ENCODE measurements around the gene MDN1. TPM values are rescaled to one million over a fixed set of nuclear protein-coding genes. Genes with fewer than 3 reads are reported as not detected.

The MDN1 gene
- polyA plus RNA-seq, 1 of the 3 experiments (the other 2 are of a cell fraction), result 8.5 TPM

DNA sequence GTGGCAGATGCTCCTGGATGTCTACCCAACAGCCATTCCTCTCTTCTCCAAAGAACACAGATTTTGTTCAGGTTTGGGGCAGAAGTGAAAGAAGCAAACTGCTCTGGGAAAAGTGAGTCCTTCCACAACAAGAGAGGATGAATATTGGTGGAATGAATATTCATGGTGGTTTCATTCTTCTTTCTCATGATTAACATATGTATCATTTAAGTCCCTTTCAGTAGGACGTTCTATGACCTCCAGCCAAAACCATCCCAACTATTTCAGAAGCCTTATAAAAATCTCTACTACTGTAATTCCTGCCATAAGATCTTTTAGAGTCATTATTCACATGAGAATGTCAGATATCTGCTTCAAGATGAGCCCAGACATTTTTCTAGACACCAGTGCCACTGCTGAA is 44.4 kb downstream of the MDN1 start:
- no peak overlapping the region for H2AFZ ChIP-seq (ENCODE audit: low read depth)
- 95% methylated on average over 1 of the region's 1 CpG for WGBS (ENCODE audit: low lambda C conversion rate)
- no peak overlapping the region for H3K9ac ChIP-seq
- ChIA-PET POLR2A (no interaction called here), CTCF (no interaction called here)
- no peaks in the 10 kb centered on the region for H3F3A ChIP-seq (replicated peaks; ENCODE audit: insufficient read depth)
- TF ChIP-seq, protein P1, sequence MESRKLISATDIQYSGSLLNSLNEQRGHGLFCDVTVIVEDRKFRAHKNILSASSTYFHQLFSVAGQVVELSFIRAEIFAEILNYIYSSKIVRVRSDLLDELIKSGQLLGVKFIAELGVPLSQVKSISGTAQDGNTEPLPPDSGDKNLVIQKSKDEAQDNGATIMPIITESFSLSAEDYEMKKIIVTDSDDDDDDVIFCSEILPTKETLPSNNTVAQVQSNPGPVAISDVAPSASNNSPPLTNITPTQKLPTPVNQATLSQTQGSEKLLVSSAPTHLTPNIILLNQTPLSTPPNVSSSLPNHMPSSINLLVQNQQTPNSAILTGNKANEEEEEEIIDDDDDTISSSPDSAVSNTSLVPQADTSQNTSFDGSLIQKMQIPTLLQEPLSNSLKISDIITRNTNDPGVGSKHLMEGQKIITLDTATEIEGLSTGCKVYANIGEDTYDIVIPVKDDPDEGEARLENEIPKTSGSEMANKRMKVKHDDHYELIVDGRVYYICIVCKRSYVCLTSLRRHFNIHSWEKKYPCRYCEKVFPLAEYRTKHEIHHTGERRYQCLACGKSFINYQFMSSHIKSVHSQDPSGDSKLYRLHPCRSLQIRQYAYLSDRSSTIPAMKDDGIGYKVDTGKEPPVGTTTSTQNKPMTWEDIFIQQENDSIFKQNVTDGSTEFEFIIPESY (IDR thresholded peaks at IDR 0.05; ENCODE audit: borderline replicate concordance, low read depth), result no peak
- TF ChIP-seq RFX5 (IDR thresholded peaks at IDR 0.05; ENCODE audit: low read length) (no peak), RCOR1 (IDR thresholded peaks at IDR 0.05; ENCODE audit: low read length) (no peak)
- TF ChIP-seq, protein P2, sequence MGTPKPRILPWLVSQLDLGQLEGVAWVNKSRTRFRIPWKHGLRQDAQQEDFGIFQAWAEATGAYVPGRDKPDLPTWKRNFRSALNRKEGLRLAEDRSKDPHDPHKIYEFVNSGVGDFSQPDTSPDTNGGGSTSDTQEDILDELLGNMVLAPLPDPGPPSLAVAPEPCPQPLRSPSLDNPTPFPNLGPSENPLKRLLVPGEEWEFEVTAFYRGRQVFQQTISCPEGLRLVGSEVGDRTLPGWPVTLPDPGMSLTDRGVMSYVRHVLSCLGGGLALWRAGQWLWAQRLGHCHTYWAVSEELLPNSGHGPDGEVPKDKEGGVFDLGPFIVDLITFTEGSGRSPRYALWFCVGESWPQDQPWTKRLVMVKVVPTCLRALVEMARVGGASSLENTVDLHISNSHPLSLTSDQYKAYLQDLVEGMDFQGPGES (IDR thresholded peaks at IDR 0.05; ENCODE audit: low read depth, low read length), result no peak
- no peaks in the 10 kb centered on the region for H3K9me3 ChIP-seq
- H3K36me3 ChIP-seq (replicated peaks in 1 of 2; ENCODE audit: control insufficient read depth in 1 of 2, insufficient read depth in 2 of 2, low read length in 1 of 2), result peaks cover 40 to 56% of the 10 kb centered on the region in 2 experiments
- no peak for DNase-seq
- H3K4me1 ChIP-seq (ENCODE audit: control insufficient read depth in 1 of 2, insufficient read depth in 2 of 2, low read depth in 1 of 2, low read length in 1 of 2), result no peaks in the 10 kb centered on the region
- H3K9me2 ChIP-seq, result no peaks in the 10 kb centered on the region
- H3K27me3 ChIP-seq (ENCODE audit: insufficient read depth), result no peaks in the 10 kb centered on the region
- H3K4me2 ChIP-seq, result no peak overlapping the region
- no peak overlapping the region for H3K4me3 ChIP-seq (ENCODE audit: low read depth in 2 of 2, low read length in 1 of 2)
- no peaks in the 10 kb centered on the region for H4K20me1 ChIP-seq (ENCODE audit: insufficient read depth)
- H3K27ac ChIP-seq (ENCODE audit: low read depth in 2 of 2, low read length in 1 of 2), result no peak overlapping the region
- H3K79me2 ChIP-seq (ENCODE audit: insufficient read depth), result no peaks in the 10 kb centered on the region

DNA sequence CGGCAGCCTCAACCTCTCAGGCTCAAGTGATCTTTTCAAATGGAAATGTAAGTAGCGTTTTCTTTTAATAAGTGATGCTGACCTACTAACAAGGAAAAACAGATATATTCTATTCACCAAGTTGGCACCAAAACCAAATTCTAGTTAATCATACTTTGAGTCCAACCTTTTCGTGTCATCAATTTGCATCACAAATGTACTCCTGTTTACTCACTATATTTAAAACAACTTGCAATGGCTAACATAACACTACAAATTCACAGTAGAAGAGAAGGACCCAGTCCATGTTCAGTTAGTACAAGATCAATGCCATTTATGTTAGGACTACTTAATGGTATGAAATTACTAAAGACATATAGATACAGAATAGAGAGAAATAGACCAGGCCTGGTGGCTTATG is 50.0 kb downstream of the MDN1 start:
- Histone ChIP-seq H3K4me2 (no peak overlapping the region), H3K36me3 (replicated peaks in 1 of 2; ENCODE audit: control insufficient read depth in 1 of 2, insufficient read depth in 2 of 2, low read length in 1 of 2) (peaks cover 28 to 34% of the 10 kb centered on the region in 2 experiments), H3F3A (replicated peaks; ENCODE audit: insufficient read depth) (no peaks in the 10 kb centered on the region), H3K4me1 (ENCODE audit: control insufficient read depth in 1 of 2, insufficient read depth in 2 of 2, low read depth in 1 of 2, low read length in 1 of 2) (no peaks in the 10 kb centered on the region), H3K27me3 (ENCODE audit: insufficient read depth) (no peaks in the 10 kb centered on the region), H3K9me2 (no peaks in the 10 kb centered on the region), H3K4me3 (ENCODE audit: low read depth in 2 of 2, low read length in 1 of 2) (no peak overlapping the region), H2AFZ (ENCODE audit: low read depth) (no peak overlapping the region), H3K9me3 (no peaks in the 10 kb centered on the region), H3K9ac (no peak overlapping the region), H3K27ac (ENCODE audit: low read depth in 2 of 2, low read length in 1 of 2) (no peak overlapping the region), H4K20me1 (ENCODE audit: insufficient read depth) (no peaks in the 10 kb centered on the region), H3K79me2 (ENCODE audit: insufficient read depth) (no peaks in the 10 kb centered on the region)
- ChIA-PET POLR2A (no interaction called here), CTCF (no interaction called here)
- 100% methylated on average over 3 of the region's 3 CpGs for WGBS (ENCODE audit: low lambda C conversion rate)
- DNase-seq, result no peak
- TF ChIP-seq RXRA (IDR thresholded peaks at IDR 0.05; ENCODE audit: borderline replicate concordance, low read depth), result no peak
- TF ChIP-seq, protein P2 (IDR thresholded peaks at IDR 0.05; ENCODE audit: low read depth, low read length), result no peak
- TF ChIP-seq NFIC (IDR thresholded peaks at IDR 0.05; ENCODE audit: borderline replicate concordance), result no peak
- TF ChIP-seq SIN3A (IDR thresholded peaks at IDR 0.05; ENCODE audit: borderline replicate concordance, low read depth, low read length), result no peak
- TF ChIP-seq, protein P3, sequence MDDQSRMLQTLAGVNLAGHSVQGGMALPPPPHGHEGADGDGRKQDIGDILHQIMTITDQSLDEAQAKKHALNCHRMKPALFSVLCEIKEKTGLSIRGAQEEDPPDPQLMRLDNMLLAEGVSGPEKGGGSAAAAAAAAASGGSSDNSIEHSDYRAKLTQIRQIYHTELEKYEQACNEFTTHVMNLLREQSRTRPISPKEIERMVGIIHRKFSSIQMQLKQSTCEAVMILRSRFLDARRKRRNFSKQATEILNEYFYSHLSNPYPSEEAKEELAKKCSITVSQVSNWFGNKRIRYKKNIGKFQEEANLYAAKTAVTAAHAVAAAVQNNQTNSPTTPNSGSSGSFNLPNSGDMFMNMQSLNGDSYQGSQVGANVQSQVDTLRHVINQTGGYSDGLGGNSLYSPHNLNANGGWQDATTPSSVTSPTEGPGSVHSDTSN (IDR thresholded peaks at IDR 0.05), result no peak
- TF ChIP-seq TEAD4 (IDR thresholded peaks at IDR 0.05; ENCODE audit: borderline replicate concordance, insufficient read depth), result no peak
- no peak for TF ChIP-seq EZH2phosphoT487 (IDR thresholded peaks at IDR 0.05; ENCODE audit: borderline replicate concordance, low read depth)
- no peak for TF ChIP-seq RFX5 (IDR thresholded peaks at IDR 0.05; ENCODE audit: low read length)
- no peak for TF ChIP-seq FOSL2 (IDR thresholded peaks at IDR 0.05; ENCODE audit: borderline replicate concordance, low read depth)
- no peak for TF ChIP-seq MXI1 (IDR thresholded peaks at IDR 0.05; ENCODE audit: low read depth, low read length)
- no peak for TF ChIP-seq JUND (IDR thresholded peaks at IDR 0.05)
- TF ChIP-seq, protein P4, sequence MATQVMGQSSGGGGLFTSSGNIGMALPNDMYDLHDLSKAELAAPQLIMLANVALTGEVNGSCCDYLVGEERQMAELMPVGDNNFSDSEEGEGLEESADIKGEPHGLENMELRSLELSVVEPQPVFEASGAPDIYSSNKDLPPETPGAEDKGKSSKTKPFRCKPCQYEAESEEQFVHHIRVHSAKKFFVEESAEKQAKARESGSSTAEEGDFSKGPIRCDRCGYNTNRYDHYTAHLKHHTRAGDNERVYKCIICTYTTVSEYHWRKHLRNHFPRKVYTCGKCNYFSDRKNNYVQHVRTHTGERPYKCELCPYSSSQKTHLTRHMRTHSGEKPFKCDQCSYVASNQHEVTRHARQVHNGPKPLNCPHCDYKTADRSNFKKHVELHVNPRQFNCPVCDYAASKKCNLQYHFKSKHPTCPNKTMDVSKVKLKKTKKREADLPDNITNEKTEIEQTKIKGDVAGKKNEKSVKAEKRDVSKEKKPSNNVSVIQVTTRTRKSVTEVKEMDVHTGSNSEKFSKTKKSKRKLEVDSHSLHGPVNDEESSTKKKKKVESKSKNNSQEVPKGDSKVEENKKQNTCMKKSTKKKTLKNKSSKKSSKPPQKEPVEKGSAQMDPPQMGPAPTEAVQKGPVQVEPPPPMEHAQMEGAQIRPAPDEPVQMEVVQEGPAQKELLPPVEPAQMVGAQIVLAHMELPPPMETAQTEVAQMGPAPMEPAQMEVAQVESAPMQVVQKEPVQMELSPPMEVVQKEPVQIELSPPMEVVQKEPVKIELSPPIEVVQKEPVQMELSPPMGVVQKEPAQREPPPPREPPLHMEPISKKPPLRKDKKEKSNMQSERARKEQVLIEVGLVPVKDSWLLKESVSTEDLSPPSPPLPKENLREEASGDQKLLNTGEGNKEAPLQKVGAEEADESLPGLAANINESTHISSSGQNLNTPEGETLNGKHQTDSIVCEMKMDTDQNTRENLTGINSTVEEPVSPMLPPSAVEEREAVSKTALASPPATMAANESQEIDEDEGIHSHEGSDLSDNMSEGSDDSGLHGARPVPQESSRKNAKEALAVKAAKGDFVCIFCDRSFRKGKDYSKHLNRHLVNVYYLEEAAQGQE (IDR thresholded peaks at IDR 0.05; ENCODE audit: low read depth, low read length), result no peak
- TF ChIP-seq, protein P5, sequence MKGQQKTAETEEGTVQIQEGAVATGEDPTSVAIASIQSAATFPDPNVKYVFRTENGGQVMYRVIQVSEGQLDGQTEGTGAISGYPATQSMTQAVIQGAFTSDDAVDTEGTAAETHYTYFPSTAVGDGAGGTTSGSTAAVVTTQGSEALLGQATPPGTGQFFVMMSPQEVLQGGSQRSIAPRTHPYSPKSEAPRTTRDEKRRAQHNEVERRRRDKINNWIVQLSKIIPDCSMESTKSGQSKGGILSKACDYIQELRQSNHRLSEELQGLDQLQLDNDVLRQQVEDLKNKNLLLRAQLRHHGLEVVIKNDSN (IDR thresholded peaks at IDR 0.05; ENCODE audit: borderline replicate concordance, low read depth), result no peak

Data from SK-N-SH (cell line).